Peyer's patch (tissue), 4 donors: ENCODE measurements around the gene SLC9A3. TPM values are rescaled to one million over a fixed set of nuclear protein-coding genes. Genes with fewer than 3 reads are reported as not detected.

Experiments used
- DNase-seq, 3 donors: peaks; one replicate each; pipeline ENCODE4 v3.0.0-alpha.2; 2017 to 2019
- H3K27ac ChIP-seq, 4 donors: fragments of 200-600 bp; sonication (generic); one replicate each; pipeline ENCODE4 v1.5.1; 2016 to 2019
- H3K27me3 ChIP-seq, 2 donors: fragments of 200-600 bp; sonication (generic); one replicate each; pipeline ENCODE4 v1.5.1; 2019
- H3K36me3 ChIP-seq, 3 donors: fragments of 200-600 bp; sonication (generic); one replicate each; pipeline ENCODE4 v1.5.1; 2016 to 2019
- H3K4me1 ChIP-seq, 4 donors: fragments of 200-600 bp; sonication (generic); one replicate each; pipeline ENCODE4 v1.5.1; 2016 to 2019
- H3K4me3 ChIP-seq, 4 donors: fragments of 200-600 bp; sonication (generic); 1 replicate in 3 of 4; 2 replicates in 1 of 4; pipeline ENCODE4 v1.5.1; 2016 to 2019; ENCODE audit warnings: mild to moderate bottlenecking in 1 of 4
- H3K9me3 ChIP-seq, 4 donors: fragments of 200-600 bp; sonication (generic); one replicate each; pipeline ENCODE4 v1.5.1; 2016 to 2019; ENCODE audit warnings: mild to moderate bottlenecking in 1 of 4
- POLR2A ChIP-seq, 2 donors: fragments of 450-650 bp; IDR thresholded peaks; one replicate each; pipeline ENCODE4 v1.5.1; 2017; ENCODE audit warnings: antibody characterized with exemption in 2 of 2, mild to moderate bottlenecking in 2 of 2, moderate library complexity in 2 of 2
- total RNA-seq, 4 donors: library from RNA; depleted of rRNA; stranded (reverse); fragments of >200 nt; gene quantifications; one replicate each; pipeline ENCODE4 v1.1.0, GENCODE V29; 2016
- TF ChIP-seq, protein P1 (sequence below), 6 experiments: fragments of 450-650 bp in 4 of 6; fragments of 200-600 bp in 2 of 6; sonication (generic) in 1 of 6; IDR thresholded peaks; one replicate each; pipeline ENCODE4 v1.5.1; 2017 to 2019; ENCODE audit warnings: antibody characterized with exemption in 6 of 6, mild to moderate bottlenecking in 3 of 6, moderate library complexity in 1 of 6

The SLC9A3 gene
- total RNA-seq, 4 donors from 2014 or later, result 16.5 to 320 (median 283) TPM

DNA sequence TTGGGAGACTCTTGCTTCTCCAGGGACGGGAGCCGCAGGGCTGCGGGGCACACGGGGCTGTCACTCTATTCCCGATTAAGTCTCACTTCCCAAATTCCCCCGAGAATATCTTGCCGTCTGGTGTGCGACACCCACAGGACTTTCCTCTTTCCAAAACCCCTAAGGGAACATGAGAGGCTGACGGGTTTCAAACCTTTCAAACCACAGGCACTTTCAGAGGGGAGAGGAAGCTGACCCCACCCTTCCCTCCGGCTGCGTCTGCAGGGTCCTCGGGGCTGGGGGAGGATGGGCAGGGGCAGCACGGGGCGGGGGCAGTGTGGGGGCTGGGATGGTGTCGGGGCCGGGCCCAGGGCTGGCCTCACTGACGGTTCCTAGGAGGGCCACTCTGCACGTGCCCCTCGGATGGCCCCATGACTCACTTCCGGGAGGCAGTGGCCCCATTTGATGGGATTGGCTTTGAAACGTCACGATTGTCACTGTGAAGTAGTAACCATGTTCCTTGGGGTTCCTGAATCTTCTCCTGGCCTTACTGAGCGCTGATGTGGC lies 38.2 kb downstream of the SLC9A3 start:
- no peak overlapping the region for H3K4me3 ChIP-seq
- H3K4me1 ChIP-seq, result peaks cover 0 to 7% (median 0%) of the 10 kb centered on the region in 4 donors
- no peaks in the 10 kb centered on the region for H3K9me3 ChIP-seq
- H3K27me3 ChIP-seq, result no peaks in the 10 kb centered on the region
- H3K36me3 ChIP-seq, result peaks cover 0 to 4% (median 0%) of the 10 kb centered on the region in 3 donors
- H3K27ac ChIP-seq, result no peak overlapping the region
- TF ChIP-seq, protein P1, sequence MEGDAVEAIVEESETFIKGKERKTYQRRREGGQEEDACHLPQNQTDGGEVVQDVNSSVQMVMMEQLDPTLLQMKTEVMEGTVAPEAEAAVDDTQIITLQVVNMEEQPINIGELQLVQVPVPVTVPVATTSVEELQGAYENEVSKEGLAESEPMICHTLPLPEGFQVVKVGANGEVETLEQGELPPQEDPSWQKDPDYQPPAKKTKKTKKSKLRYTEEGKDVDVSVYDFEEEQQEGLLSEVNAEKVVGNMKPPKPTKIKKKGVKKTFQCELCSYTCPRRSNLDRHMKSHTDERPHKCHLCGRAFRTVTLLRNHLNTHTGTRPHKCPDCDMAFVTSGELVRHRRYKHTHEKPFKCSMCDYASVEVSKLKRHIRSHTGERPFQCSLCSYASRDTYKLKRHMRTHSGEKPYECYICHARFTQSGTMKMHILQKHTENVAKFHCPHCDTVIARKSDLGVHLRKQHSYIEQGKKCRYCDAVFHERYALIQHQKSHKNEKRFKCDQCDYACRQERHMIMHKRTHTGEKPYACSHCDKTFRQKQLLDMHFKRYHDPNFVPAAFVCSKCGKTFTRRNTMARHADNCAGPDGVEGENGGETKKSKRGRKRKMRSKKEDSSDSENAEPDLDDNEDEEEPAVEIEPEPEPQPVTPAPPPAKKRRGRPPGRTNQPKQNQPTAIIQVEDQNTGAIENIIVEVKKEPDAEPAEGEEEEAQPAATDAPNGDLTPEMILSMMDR (IDR thresholded peaks at IDR 0.05), result no peak
- TF ChIP-seq POLR2A (IDR thresholded peaks at IDR 0.05), result no peak
- no peak for DNase-seq

- Histone ChIP-seq H3K27ac (no peak overlapping the region), H3K36me3 (peaks cover 0 to under 1% (median 0%) of the 10 kb centered on the region in 3 donors), H3K9me3 (no peaks in the 10 kb centered on the region), H3K4me1 (peaks cover 0 to 7% (median 0%) of the 10 kb centered on the region in 4 donors), H3K4me3 (no peak overlapping the region), H3K27me3 (no peaks in the 10 kb centered on the region)
- TF ChIP-seq, protein P1 (IDR thresholded peaks at IDR 0.05), result no peak
- TF ChIP-seq POLR2A (IDR thresholded peaks at IDR 0.05), result no peak
- no peak for DNase-seq
Observed at GRCh38 chr5:485113-485945, 38.9 kb downstream of the SLC9A3 start.

GRCh38 chr5:484556-484955 lies 39.7 kb downstream of the SLC9A3 start:
- no peaks in the 10 kb centered on the region for H3K27me3 ChIP-seq

DNA sequence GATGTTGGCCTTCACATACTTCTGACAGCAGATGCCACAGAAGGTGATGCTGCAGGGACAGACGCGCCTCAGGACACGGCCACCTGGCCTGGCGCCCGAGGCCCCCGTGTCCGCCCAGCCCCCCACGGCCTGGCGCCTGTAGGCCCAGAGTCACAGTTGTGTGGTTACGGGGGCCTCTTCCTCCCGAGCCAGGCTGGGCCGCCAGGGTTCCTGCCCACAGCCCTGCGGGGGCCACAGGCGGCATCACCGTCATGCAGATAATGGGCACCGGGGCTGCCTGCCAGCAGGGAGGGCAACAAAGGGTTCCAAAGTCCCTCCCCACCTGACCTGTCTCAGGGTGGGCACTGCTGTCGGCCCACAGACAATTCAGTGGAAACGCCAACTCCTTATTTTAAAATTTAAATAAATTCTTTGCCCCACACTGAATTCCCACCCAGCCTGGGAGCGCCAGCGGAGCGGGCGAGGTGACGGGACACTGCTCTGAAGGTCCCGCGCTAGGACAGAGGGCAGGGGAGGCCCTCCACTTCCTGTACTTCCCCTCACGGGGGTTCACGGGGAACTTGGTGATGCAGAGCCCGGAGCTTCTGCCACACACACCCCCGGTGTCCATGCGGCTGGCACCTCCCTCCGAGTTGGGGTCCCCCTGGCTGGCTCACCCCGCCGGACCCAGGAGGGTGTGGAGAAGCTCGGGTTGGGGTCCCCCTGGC lies 40.7 kb downstream of the SLC9A3 start:
- Histone ChIP-seq H3K4me3 (no peak overlapping the region), H3K9me3 (no peaks in the 10 kb centered on the region), H3K36me3 (peaks cover 0 to 6% (median 0%) of the 10 kb centered on the region in 3 donors), H3K27ac (no peak overlapping the region), H3K27me3 (no peaks in the 10 kb centered on the region), H3K4me1 (peaks cover 0 to 7% (median 0%) of the 10 kb centered on the region in 4 donors)
- no peak for DNase-seq
- TF ChIP-seq, protein P1 (IDR thresholded peaks at IDR 0.05), result no peak
- TF ChIP-seq POLR2A (IDR thresholded peaks at IDR 0.05), result no peak

More at GRCh38 chr5:484556-484955, 39.7 kb downstream of the SLC9A3 start:
- no peaks in the 10 kb centered on the region for H3K9me3 ChIP-seq
- peaks cover 0 to 7% (median 0%) of the 10 kb centered on the region in 4 donors for H3K4me1 ChIP-seq
- TF ChIP-seq, protein P1 (IDR thresholded peaks at IDR 0.05), result no peak
- no peak for TF ChIP-seq POLR2A (IDR thresholded peaks at IDR 0.05)
- H3K27ac ChIP-seq, result no peak overlapping the region
- H3K4me3 ChIP-seq, result no peak overlapping the region
- H3K36me3 ChIP-seq, result peaks cover 0 to 6% (median 0%) of the 10 kb centered on the region in 3 donors
- DNase-seq, result no peak

DNA sequence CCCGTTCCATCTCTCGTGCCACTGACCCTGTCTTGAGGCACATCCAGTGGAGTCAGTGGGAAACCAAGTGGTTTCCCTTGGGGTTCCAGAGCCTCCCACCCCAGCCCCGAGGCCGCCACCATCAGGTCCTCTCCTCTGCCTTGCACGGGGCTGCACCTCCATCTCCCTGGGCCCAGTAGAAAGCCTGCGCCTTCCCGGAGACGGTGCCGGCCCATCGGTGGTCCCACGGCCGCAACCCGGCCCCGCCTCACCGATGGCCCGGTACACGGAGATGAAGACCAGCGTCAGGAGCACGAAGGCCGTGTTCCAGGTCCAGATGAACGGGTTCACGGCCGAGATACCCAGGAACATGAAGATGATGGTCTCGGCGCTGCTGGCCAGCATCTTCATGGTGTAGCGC lies 41.2 kb downstream of the SLC9A3 start:
- peaks cover 0 to 6% (median 0%) of the 10 kb centered on the region in 3 donors for H3K36me3 ChIP-seq
- H3K9me3 ChIP-seq, result no peaks in the 10 kb centered on the region
- no peak overlapping the region for H3K27ac ChIP-seq
- no peak overlapping the region for H3K4me3 ChIP-seq
- DNase-seq, result no peak
- TF ChIP-seq POLR2A (IDR thresholded peaks at IDR 0.05), result no peak
- TF ChIP-seq, protein P1 (IDR thresholded peaks at IDR 0.05), result no peak
- peaks cover 0 to 7% (median 0%) of the 10 kb centered on the region in 4 donors for H3K4me1 ChIP-seq
- no peaks in the 10 kb centered on the region for H3K27me3 ChIP-seq
